SK-N-SH treated with all-trans-retinoic acid at 6 μM for 48 hours (cell line): Measurements from ENCODE around the gene SMYD3.
"Not testable (repeated sequence)": the region's sequence is repeated elsewhere in the genome, so short reads cannot be mapped to it uniquely, and the experiment has no call there.

Experiments used
- TOX ChIP-seq: fragments of 250-450 bp; sonication (Bioruptor Pico); IDR thresholded peaks from 2 replicates; pipeline ENCODE4 v1.8.0; 2021; ENCODE audit warnings: mild to moderate bottlenecking, moderate library complexity, borderline replicate concordance
- ZC3H10 ChIP-seq: fragments of 250-450 bp; sonication (Bioruptor Pico); IDR thresholded peaks from 2 replicates; pipeline ENCODE4 v1.5.1; 2021; ENCODE audit warnings: mild to moderate bottlenecking, moderate library complexity
- ZNF70 ChIP-seq: fragments of 450-650 bp; formaldehyde crosslinking; IDR thresholded peaks from 2 replicates; pipeline ENCODE4 v1.5.0; 2020; ENCODE audit warnings: mild to moderate bottlenecking, moderate library complexity

DNA sequence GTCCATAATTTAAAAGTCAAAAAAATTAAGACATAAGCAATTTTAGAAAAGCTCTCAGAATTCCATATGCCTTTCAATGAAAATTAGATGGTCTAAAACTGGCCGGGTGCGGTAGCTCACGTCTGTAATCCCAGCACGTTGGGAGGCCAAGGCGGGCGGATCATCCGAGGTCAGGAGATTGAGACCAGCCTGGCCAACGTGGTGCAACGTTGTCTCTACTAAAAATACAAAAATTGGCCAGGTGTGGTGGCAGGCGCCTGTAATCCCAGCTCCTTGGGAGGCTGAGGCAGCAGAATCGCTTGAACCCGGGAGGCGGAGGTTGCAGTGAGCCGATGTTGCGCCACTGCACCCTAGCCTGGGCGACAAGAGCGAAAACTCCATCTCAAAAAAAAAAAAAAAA is 183.0 kb downstream of the SMYD3 start:
- not testable (repeated sequence) for TF ChIP-seq TOX, ZC3H10, ZNF70
